Measurements from ENCODE around the gene CCDC88C.

CCDC88C gene

DNA sequence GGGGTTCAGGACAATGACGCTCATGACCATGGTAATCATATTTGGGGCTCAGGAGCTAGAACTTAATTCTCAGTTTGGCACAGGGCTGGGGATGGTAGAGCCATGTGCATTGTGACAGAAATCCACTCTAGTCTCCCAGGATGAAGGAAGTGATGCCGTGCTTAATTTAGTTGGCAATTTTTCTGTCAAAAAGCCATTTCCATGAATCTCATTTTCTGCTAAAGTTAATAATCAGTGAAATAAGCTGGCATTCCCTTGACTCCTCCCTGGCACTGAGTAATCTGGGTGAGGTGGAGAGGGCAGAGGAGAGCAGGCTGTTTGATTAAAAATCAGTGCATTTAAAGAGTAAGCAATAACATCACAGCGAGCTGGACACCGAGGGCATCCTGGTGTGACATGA, 128.2 kb downstream of the CCDC88C start:
- DNase-seq (ENCODE audit: low read depth in 2 of 2), result no peak

DNA sequence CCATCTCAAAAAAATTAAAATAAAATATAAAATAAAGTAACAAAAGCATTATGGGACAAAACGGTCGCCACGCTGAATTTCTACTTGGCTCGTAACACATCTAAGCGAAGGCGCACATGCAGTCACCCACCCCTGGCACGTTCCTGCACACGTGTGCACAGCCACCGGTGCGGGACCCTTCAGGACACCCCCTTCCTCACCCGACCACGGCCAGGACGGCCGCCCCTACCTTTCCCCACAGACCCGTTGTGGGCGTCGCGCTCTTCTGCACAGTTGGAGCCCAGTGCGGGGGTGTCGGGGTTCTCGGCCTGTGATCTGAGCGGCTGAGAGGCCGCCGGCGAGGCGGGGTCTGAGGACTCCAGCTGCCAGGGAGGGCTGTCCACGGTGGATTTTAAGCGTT, 128.7 kb downstream of the CCDC88C start:
- DNase-seq (ENCODE audit: low read depth in 2 of 2), result no peak

DNA sequence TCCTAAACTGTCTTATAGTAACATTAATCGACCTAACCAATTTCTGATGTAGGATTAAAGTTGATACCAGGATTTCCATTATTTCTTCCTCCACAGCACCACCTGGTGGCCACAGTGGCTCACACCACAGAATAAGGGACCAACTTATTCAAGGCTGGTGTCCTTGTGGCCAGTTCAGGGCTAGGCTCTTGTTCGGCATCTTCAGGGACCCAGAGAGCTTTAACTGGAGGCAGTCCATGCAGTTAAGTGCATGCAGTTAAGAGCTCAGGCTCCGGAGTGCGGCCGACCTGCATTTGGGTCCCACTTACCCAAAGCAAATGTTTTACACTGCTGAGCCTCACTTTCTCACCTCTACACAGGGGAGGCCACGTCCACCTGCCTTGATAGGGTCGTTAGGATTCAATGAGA, 131.1 kb downstream of the CCDC88C start:
- DNase-seq (ENCODE audit: low read depth in 2 of 2), result peak; percentile 50 to 71

DNA sequence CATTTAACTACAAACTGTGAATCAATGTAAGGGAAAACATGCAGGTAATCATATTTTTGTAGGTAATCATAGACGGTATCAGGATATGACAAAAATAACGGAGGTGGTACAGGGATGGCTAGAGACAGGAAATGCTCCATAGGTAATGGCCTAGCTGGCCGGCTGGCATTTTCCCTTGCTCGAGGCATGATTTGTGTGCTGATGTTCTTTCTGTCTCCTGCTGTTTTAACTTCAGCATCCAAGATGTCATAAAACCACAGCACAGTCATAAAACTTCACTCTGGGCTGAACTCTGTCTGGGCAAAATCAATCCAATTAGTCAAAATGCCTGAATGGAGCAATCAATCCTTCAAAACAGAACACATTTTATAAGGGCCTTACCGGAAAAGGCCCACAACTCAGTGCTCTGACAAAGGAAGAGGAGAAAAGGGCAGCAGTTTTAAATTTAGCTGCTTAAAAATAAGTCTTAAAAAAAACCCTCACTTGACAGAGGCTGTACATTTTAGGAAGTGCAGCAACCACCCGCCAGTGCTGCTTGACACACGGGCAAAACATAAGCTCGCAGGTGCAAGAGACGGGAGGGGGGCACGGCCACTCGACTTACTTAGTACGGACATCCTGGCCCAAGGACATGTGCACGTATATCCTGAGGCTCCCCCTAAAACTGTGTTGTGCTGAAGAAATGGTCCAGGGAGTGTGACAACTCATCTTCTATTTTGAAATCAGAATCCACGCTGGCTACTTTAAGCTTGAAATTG, 132.7 kb downstream of the CCDC88C start:
- no peak for DNase-seq (ENCODE audit: low read depth in 2 of 2)

DNA sequence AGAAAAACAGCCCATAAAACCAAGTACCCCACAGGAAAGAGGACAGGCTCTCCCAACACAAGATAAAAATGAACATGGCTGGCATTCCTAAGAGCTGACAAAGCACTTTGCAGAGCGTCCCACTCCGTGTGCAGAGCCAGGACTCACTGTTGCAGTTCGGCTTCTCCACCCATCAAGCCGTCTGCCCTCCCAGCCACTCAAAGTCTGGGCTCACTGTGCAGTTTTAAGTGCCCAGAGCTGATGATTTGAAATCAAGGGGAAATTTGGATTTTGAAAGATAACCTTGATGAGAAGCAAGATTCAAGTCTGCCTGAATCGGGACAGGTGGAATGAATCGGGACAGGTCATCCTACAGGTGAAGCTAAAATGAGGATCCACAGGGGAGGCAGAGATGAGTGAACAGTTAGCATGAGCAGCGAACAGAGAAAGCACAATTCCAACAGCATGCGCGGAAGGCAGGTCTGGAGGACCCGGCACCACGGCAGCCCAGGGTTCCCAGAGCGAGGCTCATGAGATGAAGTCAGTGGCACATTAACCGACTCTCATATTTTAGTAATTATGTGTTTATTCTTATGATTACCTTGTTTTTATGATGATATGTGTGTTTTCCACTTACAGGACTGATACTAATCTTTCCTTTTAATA, 133.4 kb downstream of the CCDC88C start:
- no peak for DNase-seq (ENCODE audit: low read depth in 2 of 2)

DNA sequence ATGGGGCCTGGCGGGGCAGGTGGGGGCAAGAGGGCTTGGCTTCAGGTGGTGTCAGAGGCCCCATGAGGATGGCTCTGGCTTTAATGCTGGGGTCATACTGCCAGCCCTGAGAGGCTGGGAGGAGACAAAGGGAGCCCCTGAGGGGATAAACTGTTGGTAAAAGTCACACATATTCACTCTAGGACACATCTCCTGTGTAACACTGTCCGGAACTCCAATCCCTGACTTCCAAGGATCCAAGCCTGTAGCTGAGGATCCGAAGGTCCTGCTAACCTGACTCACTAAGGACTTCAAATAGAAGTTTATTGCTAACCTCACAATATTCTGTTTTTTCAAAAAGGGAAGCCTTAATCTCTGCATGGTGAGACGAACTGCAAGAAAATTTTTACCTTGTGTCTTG, 134.0 kb downstream of the CCDC88C start:
- DNase-seq (ENCODE audit: low read depth in 2 of 2), result no peak

DNA sequence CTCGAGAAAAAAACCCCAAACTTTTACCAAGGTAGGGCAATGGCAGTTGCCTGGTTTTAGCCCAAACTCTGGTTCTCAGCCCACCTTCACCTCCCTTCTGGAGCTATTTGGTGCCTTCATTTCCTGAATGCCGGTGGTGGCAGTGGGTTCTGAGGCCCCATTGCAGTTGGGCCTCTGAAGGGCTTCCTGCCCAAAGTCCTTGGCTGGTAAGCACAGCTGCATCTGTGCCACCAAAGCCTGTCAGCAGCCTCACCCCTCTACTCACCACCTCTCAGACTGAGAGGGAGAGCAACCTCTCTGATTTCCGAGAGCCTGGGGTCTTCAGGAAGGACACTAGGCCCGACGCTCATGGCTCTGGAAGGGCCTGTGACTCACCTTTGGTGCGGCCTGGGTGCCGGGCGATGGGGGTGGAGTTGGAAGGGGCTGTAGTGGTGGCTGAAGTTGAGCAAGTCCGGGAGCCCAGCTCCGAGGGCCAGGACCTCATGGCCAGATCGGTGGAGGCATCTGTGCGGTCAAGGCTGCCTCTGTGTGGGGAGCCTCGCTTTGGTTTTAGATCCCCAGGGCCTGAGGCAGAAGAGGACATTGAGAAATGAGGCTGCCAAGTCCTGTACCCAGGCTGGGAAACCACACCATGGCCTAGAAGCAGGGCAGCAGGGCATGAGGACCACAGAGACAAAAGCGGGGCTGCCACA, 134.5 kb downstream of the CCDC88C start:
- no peak for DNase-seq (ENCODE audit: low read depth in 2 of 2)

DNA sequence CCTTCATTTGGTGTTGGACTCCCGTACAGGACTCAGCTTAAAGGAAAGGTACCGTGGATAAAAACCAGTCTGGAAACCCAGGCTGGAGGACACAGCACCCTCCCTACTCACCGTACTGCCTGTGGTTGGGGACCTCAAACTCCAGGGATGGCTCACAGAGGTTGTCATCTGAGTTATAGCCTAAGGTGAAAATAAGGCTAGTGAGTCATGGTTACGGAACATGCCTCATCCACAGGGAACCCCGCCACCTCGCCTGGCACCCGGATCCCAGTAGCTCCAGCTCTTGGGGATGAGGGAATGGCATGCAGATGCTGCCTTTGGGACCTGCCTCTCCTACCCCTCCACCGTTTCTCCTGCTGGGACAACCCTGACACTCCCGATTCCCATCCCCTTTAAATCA, 136.3 kb downstream of the CCDC88C start:
- DNase-seq (ENCODE audit: low read depth in 2 of 2), result no peak

DNA sequence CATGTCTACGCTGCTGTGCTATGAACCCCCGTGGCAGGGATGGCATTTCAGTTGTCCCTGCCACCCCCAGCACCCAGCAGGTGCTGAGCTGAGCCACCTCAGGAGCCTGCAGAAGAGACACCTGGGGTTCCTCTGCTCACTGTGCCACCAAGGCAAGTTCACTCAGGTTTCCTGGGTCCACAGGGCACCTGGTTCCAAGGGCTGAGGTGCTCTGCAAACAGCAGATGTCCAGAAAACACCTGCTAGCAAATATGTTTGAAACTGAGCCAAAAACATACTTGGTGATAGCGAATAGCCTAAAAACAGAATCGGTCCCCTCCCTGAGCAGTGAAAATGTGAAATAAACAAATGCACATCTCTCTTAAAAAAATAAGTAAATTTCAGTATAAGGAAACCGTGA, 137.5 kb downstream of the CCDC88C start:
- no peak for DNase-seq (ENCODE audit: low read depth in 2 of 2)

DNA sequence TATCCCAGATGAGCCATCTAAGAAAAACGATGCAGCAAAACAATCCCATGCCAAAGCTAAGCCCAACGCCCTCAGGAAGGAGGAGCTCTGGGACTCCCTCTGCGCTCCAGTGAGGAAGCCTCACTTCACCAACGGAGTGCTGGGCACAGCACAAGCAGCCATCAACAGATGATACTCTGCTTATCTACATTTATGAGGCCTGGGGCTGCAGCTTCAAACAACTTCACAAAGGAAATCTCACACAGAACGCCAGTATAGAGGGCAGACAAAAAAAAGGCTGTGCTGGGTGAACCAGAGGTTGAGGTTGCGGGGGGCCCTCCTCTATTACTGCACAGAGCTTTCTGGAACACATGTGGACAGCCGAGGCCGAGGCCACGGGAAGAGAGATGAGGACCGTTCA, 138.3 kb downstream of the CCDC88C start:
- no peak for DNase-seq (ENCODE audit: low read depth in 2 of 2)

DNA sequence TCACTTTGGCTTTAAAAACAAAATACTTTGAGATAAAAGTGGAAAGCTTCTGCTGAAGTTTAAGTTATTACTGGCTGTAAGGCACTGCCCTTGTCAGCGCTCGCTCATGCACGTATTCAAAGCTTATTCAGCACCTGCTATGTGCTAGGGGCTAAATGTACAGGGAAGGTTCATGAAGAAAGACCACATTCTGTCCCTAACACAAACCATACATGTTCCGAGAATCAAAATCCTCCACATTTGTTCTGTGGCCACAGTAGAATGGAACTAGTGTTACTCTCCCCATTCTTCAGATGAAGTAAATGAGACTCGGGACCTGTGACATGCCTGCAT, 139.3 kb downstream of the CCDC88C start:
- DNase-seq (ENCODE audit: low read depth in 2 of 2), result no peak

DNA sequence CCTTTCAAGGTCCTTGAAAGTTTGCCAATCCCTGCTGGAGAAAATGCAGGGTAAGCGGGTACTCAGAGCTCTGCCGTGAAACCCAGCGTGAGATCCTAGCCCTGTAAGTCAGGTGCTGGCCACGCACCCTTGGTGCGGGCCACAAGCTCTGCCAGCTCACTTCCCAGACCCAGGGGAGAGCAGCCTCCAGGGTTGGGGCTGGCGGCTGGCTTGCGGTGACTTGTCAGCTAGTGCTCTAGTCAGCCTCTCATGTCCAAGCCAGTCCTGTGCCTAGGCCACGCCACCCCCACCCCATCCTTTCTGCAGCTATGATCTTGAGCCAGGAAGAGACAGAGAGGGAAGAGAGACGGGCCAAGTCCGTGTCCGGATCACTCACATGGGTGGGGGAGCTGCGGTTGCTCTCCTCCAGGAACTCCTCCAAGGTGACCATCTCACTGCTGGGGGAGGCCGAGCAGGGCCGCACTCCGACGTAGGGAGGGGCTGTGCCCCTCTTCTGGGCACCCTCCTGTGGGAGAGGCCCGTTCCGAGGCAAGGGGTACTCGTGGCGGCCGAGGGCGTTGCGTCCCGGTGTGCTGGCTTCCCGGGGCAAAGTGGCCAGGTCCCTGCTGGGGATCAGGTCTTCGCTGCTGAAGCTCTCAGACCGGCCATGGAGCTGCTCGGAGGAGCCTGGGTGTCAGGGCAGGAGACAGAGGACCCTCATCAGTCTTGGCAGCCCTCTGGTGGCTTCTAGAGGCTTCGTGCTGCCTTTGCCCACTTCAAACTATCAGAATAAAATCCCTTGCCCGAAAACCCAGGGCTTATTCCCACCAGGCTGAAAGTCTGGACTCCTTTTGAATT, 139.9 kb downstream of the CCDC88C start:
- DNase-seq (ENCODE audit: low read depth in 2 of 2), result no peak

DNA sequence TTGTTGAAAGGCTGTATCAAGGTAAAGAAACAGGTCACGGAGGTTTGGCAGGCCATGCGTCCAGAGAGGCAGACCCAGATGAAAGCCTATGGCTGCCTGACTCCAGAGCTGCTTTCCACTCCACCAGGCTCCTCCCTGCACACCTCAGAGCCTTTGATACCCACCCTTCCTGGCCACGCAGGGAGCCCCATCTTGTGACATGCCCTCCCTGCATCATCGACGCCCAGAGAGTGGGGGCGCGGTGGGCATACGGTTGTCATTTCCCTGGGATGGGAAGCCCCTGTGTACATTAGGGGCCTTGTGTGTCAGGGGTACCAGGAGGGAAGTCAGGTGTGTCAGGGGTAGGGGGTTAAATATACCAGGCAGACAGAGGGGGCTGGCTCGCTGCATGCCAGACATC, 142.8 kb downstream of the CCDC88C start:
- no peak for DNase-seq (ENCODE audit: low read depth in 2 of 2)

DNA sequence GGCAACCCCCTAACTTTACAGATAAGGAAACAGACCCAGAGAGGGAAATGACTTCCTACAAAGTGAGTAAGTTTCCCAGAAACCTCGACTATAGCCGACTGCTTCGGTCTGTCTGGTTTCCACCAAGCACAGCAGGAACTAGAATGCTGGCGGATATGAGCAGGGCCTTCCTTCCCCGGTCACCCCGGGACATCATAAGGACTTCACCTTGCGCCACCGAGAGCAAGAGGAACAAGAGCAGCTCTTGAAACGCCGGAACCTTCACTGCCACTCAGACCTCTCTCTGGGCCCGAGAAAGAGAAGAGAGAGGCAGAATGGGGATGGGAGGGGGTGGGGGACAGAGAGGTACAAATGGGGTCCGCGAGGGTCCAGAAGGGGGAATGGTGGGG, 143.7 kb downstream of the CCDC88C start:
- DNase-seq (ENCODE audit: low read depth in 2 of 2), result no peak

DNA sequence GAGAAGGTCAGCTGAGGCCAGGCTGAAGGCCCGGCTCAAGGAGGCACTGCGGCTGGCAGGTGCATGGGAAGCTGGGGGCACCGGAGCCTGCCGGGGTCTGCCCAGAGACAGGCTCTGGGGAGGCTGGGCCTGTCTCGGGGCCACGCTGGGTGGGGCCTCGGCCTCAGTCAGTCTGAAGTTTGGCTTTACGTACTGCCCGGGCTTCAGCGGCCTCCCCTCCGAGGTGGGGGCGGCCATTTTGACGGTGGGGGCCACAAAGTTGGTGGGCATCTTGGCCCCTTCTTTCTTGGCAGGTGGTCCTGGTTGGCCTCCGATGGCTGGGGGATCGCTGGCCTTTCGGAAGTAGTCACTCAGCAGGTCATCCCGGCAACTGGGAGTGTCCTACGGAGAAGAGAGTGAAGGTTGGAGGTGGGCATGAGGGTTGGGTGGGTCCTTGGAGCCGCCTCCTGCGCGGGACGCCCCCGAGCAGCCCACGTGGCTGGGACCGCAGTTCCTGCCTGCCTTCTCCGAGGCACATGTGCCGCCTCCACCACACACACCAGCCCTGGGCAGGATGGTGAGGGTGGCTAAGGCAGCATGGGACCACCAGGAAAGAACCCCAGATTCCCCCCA, 144.2 kb downstream of the CCDC88C start:
- no peak for DNase-seq (ENCODE audit: low read depth in 2 of 2)

DNA sequence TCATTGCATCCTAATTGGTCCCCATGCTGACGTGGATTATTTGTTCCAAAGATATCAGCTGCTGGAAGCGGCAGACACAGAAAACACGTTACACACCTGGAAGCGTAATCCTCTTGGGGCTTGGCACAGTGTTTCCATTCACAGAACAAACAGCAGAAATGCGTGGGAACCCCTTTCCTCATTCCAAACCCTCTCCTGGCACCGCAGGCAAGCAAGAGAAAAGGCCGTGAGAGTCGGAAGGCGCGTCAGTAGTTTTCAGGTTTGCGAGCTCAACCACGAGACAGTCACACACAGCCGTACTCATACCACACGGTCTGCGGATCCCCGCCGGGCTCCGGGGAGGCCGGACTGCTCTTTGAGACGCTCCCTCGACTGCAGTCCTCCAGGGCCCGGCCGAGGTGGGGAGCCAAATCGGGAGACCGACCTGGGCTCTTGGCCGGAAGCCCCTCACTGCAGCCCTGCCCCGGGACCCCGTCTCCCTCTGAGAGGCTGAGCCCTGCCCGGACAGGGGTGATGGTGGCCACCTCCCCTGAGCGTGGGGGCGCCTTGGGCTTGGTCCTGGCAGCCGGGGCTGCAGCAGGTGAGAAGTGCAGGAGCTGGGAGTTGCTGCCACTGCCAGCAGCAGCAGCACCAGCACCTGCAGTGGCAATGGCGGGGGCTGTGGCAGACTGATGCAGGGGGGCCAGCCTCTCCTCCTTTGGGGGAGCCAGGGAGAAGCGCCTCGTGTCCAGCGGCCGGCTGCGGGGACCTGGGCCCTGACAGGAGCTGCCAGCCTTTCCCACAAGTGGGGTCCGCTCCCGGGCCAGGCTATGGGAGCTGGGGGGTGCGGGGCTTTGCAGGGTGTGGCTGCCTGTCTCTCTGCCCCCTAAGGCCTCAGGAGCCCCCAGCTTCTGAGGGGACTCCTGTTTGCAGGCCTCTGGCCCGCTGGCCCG, 145.0 kb downstream of the CCDC88C start:
- DNase-seq (ENCODE audit: low read depth in 2 of 2), result no peak

DNA sequence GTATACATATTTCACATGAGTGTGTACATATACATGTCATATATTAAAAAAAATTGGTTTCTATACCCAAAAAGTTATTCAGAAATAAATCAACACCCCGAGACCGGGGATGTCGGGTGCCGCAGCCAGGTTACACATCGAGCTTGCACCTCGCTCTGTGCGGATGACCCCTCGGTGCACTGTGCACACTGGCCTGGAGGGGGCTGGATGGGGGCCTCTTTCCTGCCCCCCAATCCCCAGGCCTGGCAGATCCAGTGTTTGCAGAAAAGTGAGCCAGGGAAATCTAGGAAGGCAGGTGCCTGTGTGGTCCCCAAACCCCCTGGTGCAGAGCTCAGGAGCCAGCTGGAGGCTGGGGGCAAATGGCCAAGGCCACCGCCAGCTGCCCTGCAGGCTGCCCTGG, 146.0 kb downstream of the CCDC88C start:
- DNase-seq (ENCODE audit: low read depth in 2 of 2), result no peak

DNA sequence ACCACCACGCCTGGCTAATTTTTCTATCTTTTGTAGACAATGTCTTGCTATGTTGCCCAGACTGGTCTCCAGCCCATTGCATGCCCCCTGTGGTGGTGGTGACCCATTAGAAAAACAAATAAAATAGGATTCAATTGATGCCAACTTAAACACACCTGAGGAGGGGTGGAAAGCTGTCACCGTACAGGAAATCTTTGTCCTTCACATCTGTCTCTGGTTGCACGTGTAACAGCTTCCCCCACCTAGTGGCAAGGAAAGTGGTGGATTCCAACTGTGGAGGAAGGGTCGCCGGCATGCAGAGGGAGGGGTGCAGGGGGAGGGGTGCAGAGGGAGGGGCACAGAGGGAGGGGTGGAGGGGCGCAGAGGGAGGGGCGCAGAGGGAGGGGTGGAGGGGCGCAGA, 147.0 kb downstream of the CCDC88C start:
- DNase-seq (ENCODE audit: low read depth in 2 of 2), result no peak

DNA sequence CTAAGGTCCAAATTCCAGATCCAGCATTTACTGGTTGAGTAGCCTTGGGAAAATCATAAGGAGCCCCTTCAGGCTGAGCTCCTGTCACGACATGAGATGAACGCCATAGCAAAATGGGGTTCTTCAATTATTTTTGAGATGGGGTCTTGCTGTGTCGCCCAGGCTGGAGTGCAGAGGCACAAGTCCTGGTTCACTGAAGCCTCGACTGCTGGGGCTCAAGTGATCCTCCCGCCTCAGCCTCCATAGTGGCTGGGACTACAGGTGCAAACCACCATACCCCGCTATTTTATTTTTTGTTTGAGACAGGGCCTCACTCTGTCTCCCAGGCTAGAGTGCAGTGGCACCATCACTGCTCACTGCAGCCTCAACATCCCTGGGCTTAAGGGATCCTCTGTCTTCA, 147.4 kb downstream of the CCDC88C start:
- no peak for DNase-seq (ENCODE audit: low read depth in 2 of 2)

DNA sequence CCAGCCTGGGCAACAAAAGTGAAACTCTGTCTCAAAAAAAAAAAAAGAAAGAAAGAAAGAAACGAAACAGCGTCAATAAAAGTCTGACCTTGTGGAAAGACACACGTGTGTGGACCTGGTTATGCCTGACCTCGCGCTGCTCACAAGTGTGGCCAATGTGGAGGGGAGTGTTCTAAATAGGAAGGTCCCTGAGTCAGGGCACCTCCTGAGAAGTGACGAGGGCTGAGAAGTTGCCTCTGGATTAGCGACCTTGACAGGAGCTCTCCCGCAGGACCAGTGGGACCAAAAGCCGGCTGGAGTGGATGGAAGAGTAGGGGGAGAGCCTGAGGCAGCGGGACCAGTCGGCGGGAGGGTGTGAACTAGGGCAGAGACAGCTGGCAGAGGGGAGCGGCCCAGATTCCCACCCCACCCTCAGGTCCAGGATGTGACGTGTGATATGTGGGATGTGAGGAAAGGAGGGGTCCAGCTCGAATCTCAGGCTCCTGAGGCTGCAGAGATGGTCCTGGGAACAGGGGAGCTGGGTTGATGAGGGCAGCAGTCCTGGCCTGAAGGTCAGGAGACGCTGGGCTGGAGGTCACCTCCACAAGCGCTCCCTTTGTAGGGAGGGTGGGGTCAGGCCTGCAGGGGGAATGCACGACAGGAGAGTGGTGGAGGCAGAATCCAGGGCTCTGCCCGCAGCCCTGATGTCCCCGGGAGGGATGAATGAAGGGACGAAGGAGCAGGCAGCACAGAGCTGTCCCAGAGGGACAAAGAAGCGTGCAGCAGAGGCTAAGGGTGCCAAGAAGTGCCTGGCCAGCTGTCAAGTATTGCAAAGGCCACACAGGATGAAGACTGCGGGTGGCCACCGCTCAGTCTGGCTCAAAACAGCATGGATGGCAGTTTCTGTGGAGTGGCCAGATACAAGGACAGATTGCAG, 148.3 kb downstream of the CCDC88C start:
- no peak for DNase-seq (ENCODE audit: low read depth in 2 of 2)

All from stimulated activated CD8-positive, alpha-beta memory T cell treated with anti-CD3 and anti-CD28 coated beads, Interleukin-7, amount 100 ng/mL, for 1 hour (primary cell).